ENCODE results near the gene COL4A2. TPM values are rescaled to one million over a fixed set of nuclear protein-coding genes. Genes with fewer than 3 reads are reported as not detected.

Gene COL4A2
- total RNA-seq, 1 experiment from 2014 or later, result 67.4 TPM

GRCh38 chr13:110511509-110512181, 204.6 kb downstream of the COL4A2 start:
- DNase-seq (ENCODE audit: low read depth), result no peak

DNA sequence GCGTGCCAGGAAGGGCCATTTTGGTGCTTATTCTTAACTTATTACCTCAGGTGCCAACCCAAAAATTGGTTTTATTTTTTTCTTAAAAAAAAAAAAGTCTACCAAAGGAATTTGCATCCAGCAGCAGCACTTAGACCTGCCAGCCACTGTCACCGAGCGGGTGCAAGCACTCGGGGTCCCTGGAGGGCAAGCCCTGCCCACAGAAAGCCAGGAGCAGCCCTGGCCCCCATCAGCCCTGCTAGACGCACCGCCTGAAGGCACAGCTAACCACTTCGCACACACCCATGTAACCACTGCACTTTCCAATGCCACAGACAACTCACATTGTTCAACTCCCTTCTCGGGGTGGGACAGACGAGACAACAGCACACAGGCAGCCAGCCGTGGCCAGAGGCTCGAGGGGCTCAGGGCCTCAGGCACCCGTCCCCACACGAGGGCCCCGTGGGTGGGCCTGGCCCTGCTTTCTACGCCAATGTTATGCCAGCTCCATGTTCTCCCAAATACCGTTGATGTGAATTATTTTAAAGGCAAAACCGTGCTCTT, 205.2 kb downstream of the COL4A2 start:
- no peak for DNase-seq (ENCODE audit: low read depth)

DNA sequence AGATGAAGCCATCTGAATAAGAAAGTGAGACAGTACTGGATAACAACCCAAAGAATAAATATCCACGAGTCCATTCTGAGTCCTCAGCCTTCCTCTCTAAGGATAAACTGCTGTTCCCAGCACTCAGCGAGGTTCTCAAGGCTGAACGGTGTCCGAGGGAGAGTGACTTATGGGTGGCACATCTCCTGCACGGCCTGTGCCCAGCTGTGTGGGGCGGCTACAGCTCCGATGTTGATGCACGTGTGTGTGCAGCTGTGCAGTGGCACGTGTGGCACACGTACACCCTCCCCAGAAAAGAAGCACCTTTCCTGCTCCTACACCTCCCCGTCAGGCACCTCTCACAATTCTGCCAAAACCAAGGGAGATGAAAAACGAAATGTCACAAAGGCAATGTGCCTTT, 209.4 kb downstream of the COL4A2 start:
- no peak for DNase-seq (ENCODE audit: low read depth)

GRCh38 chr13:110517505-110518225, 210.6 kb downstream of the COL4A2 start:
- no peak for DNase-seq (ENCODE audit: low read depth)

DNA sequence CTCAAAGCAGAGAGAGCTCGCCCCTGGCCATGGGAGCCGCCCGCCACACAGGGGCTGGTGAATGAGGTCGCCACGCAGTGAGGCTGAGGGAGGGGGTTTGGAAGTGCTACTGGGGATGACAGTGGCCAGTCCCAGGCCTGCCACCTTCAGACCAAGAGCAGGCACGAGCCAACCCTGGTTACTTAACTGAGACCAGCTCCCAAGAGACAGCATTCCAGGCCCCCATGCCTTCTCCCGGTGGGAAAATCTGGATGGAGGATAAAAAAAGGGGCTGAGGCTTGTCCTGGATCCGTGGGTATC, 211.1 kb downstream of the COL4A2 start:
- DNase-seq (ENCODE audit: low read depth), result no peak

- DNase-seq (ENCODE audit: low read depth), result no peak
Measured at GRCh38 chr13:110518571-110518970, 211.5 kb downstream of the COL4A2 start.

GRCh38 chr13:110519046-110519445, 212.0 kb downstream of the COL4A2 start:
- no peak for DNase-seq (ENCODE audit: low read depth)

- DNase-seq (ENCODE audit: low read depth), result no peak
Measured at GRCh38 chr13:110519506-110519905, 212.4 kb downstream of the COL4A2 start.

DNA sequence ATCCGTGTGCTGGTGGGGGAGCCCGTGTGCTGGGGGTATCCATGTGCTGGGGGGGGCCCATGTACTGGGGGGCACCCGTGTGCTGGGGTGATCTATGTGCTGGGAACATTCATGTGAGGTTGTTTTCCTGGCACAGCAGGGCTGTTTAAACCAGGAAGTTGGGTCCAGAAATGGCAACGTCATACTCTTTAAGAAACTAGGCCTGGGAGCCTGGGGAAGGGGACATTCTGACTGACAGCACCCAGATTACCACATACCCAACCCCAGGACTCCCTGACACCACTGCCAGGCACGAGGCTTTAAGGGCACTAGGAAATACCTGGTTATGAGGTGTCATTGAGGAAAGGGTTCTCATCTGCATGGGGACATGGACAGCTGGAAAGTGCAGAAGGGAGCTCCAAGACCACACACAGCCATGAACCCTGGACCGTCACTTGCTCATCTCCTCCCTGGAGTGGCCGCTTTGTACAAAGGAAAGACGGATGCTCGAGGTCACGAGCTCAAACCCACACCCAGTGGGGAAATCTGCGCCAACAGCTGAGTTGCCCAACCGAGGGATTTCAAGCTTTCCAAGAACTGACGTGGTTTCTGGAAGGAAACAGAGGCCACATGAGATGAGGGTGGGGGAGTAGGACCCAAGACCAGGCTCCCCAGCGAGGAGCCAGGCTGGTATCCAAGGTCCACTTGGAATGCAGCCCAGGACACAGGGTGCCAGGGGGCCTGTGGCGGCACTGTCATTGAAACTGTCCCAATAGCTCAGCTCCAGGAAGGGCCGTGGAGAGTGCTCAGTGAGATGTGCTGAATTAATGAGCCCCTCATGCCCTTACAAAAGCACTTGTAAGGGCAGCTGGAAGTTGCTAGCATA, 213.6 kb downstream of the COL4A2 start:
- DNase-seq (ENCODE audit: low read depth), result peak; percentile 81

- no peak for DNase-seq (ENCODE audit: low read depth)
Measured at GRCh38 chr13:110521296-110521680, 214.2 kb downstream of the COL4A2 start.

GRCh38 chr13:110521946-110522345, 214.9 kb downstream of the COL4A2 start:
- DNase-seq (ENCODE audit: low read depth), result no peak

DNA sequence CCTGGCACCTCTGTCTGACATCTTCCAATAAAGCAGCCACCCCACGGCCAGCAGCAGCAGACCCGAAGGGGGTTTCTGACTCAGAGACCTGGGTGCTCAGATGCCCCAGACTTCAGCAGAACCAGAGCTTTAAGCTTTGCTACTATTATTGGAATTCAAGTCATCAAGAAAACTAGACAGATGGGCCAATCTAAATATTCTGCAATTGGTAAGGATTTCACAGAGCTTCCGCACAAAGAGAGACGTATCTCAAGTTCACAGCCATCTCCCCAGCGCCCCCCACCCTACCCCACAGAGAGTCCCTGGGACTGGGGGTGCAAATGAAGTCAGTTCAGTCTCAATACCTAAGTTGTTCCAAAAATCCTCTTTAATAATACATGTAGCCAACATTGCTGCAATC, 215.6 kb downstream of the COL4A2 start:
- no peak for DNase-seq (ENCODE audit: low read depth)

GRCh38 chr13:110523180-110523579, 216.1 kb downstream of the COL4A2 start:
- DNase-seq (ENCODE audit: low read depth), result no peak

- no peak for DNase-seq (ENCODE audit: low read depth)
Measured at GRCh38 chr13:110523838-110524540, 216.9 kb downstream of the COL4A2 start.

DNA sequence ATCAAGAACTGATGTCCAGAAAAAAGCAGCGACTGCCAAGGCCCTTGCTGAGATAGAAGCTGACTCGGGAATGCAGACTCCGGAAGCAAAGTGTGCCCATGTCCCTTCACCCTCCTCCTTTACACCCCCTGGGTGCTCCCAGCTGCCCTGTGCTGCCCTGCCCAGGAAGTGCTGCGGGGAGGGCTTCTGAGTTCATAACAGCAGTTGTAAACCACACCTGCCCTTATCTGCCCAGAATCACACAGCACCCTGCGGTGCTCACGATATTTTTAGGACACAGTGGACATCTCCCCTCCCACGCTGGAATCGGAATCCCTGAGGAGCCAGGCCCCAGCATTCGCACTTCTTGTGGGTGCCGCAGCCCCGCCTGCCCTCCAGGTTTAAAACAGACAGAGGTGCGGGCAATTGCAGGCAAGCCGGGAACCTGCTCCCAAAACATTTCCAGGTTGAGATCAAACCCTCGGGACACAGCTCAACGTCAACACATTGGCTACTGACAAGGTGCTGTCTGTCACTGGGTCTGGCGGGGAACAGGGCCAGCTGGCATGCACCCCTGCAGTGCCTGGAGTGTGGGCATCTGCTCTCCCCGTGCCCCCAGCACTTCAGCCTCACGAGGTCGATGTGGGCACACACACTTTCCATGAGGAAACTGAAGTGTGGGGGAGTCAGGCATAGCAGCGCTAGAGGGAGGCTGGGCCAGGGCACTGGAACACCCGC, 217.6 kb downstream of the COL4A2 start:
- DNase-seq (ENCODE audit: low read depth), result no peak

- no peak for DNase-seq (ENCODE audit: low read depth)
Measured at GRCh38 chr13:110525328-110526319, 218.5 kb downstream of the COL4A2 start.

DNA sequence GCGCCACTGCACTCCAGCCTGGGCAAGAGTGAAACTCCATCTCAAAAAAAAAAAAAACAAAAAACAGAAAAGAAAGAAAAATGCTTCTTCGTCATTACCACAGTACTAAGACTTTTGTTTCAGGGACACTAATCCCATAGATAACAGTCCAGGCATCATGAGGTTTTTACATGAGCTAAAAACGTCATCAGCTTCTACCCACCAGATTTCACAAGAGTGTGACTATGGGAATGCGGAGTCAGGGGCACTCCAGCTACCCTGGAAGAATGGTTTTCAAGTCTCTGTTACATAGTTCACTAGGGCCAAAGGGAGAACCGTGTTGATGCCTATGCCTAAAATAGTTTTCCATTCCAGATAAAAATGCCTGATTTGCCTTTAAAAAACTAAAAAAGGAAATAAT, 221.3 kb downstream of the COL4A2 start:
- peak; percentile 71 for DNase-seq (ENCODE audit: low read depth)

- peak; percentile 28 for DNase-seq (ENCODE audit: low read depth)
Measured at GRCh38 chr13:110528911-110529310, 221.8 kb downstream of the COL4A2 start.

DNA sequence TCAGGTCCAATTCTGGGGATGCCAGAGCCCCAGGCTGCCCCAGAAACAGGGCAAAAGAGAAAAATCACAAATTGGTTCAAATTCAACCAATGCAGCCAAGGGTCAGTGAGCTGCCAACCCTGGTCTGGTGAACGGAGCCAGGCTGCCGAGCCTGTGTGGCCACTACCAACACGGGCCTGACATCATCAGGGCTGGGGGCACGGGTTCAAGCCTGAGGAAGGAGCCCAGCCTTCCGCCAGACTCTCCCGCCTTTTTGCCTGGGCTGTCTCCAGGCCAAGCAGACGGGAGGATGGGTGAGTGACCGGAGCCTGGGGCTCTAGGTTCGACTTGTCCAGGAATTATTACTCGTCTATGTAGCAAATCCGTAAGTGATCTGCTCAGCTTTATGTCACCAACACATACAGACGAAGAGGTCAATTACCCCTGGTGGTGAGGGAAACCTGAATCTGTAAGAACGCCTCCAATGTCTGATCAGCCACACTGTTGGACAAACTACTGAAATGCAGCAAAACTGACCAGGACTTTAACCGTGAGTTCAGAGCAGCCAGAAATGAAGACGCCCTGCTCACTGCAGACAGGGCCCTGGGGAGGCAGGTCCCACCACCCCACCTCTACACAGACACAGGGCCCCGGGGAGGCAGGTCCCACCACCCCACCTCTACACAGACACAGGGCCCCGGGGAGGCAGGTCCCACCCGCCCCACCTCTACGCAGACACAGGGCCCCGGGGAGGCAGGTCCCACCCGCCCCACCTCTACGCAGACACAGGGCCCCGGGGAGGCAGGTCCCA, 222.6 kb downstream of the COL4A2 start:
- no peak for DNase-seq (ENCODE audit: low read depth)
